ENCODE data around the gene INTS14.

INTS14 gene

GRCh38 chr15:65610871-65611718, at the start of gene INTS14:
Gene INTS14, minus strand, starts transcription at chr15:65611131. Its CDS starts 3,751 bp downstream, at chr15:65607380.
- DNase-seq: peak; percentile 93

GRCh38 chr15:65659502-65660052, 48.6 kb upstream of the INTS14 start:
- DNase-seq: no peak

GRCh38 chr15:65655457-65655856, 44.5 kb upstream of the INTS14 start:
- no peak for DNase-seq

GRCh38 chr15:65655026-65655425, 44.1 kb upstream of the INTS14 start:
- DNase-seq: peak; percentile 44

GRCh38 chr15:65653801-65654521, 43.0 kb upstream of the INTS14 start:
- DNase-seq: peak; percentile 3

GRCh38 chr15:65653341-65653740, 42.4 kb upstream of the INTS14 start:
- peak; percentile 9 for DNase-seq

GRCh38 chr15:65651831-65652749, 41.2 kb upstream of the INTS14 start:
- no peak for DNase-seq

- no peak for DNase-seq
These were observed 40.1 kb upstream of the INTS14 start for GRCh38 chr15:65651042-65651322.

- DNase-seq: no peak
These were observed 39.5 kb upstream of the INTS14 start for GRCh38 chr15:65650312-65651041.

- DNase-seq: no peak
These were observed 35.6 kb upstream of the INTS14 start for GRCh38 chr15:65646486-65646885.

GRCh38 chr15:65645392-65645791, 34.5 kb upstream of the INTS14 start:
- no peak for DNase-seq

GRCh38 chr15:65644282-65644681, 33.4 kb upstream of the INTS14 start:
- DNase-seq: no peak

GRCh38 chr15:65642594-65642993, 31.7 kb upstream of the INTS14 start:
- DNase-seq: no peak

GRCh38 chr15:65641768-65642475, 31.0 kb upstream of the INTS14 start:
- DNase-seq: no peak

GRCh38 chr15:65639509-65639908, 28.6 kb upstream of the INTS14 start:
- DNase-seq: no peak

- DNase-seq: peak; percentile 79
These were observed 27.8 kb upstream of the INTS14 start for GRCh38 chr15:65638681-65639089.

- no peak for DNase-seq
These were observed 27.2 kb upstream of the INTS14 start for GRCh38 chr15:65638109-65638508.

GRCh38 chr15:65634356-65634755, 23.4 kb upstream of the INTS14 start:
- no peak for DNase-seq

GRCh38 chr15:65633752-65634151, 22.8 kb upstream of the INTS14 start:
- DNase-seq: no peak

GRCh38 chr15:65632780-65633375, 21.9 kb upstream of the INTS14 start:
- DNase-seq: no peak

- DNase-seq: no peak
These were observed 20.6 kb upstream of the INTS14 start for GRCh38 chr15:65631503-65631902.
